ENCODE results near the gene DNAH14.
"Not testable (repeated sequence)": the region's sequence is repeated elsewhere in the genome, so short reads cannot be mapped to it uniquely, and the experiment has no call there.

Gene DNAH14

DNA sequence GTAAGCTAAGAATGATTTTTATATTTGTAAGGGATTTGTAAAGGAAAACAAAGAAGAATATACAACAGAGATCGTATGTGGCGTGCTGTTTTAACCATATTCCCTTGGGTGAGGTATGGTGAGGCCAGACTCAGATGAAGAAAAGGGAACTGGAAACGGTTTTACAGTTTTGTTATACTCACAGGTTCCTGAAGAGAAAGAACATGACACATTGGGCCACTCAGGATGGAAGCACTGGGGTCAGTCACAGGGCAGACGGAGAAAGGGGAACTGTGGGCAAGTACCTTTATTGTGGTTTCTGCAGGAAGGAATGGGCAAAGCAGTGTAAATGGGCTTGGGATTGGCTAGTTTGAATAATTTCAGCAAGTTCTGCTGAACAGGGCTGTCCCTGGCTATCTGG lies 321.0 kb downstream of the DNAH14 start:
- DNase-seq (ENCODE audit: low read depth in 3 of 3, low spot score in 1 of 3) = no peak

DNA sequence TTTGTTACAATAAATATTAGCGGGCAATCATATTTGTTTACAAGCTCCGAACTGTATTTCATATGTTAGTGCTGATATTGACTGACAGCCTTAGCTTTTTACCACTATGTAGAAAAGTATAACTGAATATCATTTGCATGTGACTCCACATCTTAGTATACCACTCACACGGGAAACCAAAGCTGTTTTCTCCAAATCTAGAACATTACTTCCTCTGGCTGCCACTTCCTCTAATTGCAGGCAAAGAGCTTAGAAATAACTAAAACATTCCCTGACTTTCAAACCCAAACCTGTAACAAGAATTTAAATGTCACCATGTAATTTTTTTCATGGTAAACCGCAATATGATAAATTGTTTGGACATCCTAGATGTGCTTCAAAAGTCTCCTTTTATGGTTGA lies 323.7 kb downstream of the DNAH14 start:
- no peak for DNase-seq (ENCODE audit: low read depth in 3 of 3, low spot score in 1 of 3)

DNA sequence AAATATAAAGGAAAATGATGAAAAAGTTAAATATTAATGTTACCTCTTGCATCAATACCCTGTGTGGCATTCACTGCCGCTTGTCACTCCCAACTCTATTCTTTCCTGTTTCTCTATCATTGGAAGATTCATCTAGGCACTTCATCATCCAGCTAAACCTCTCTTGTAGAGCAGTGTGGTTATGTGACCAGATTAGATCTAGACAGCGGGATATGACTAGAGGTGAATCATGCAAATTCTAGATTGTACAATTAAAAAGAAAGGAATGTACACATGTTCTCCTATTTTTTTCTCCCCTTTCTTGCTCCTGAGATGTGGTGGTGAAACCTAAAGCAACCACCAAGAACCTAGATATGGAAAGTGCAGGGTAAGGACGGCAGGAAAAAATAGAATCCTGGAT lies 324.3 kb downstream of the DNAH14 start:
- no peak for DNase-seq (ENCODE audit: low read depth in 3 of 3, low spot score in 1 of 3)

DNA sequence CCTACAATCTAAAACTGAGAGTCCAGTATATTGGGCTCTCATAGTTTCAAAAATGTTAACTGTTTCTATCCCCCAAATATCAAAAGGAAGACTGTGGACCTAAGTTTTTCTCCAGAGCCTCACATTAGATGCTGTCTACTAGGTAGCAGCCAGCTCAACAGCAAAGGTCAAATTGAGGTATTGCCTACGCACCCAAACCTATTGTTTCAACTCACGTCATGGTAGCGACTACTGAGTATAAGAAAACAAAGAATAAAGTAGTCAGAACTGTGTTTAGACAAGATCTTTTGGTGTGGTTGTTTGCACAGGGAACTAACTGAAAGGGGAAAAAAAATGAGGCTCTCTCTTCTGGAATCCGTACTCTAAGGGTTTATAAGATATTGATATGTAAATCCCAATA lies 325.2 kb downstream of the DNAH14 start:
- no peak for DNase-seq (ENCODE audit: low read depth in 3 of 3, low spot score in 1 of 3)

DNA sequence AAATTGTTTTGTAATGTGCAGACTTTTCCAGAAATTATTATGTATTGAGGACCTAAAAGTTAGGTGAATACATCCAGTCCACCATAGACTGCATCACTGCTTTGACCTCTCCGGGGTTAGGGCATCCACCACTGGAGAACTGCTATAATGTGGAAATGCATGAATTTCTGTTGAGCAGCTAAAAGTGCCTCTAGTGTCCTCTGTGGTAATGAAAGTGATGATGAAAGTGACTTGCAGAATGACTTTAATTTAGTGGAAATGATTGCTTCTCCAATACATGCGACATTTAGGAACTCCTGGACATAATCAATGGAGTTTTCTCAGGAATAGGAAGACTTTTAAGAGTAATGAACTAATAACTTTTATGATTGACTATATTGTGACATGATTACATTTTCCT lies 327.6 kb downstream of the DNAH14 start:
- DNase-seq (ENCODE audit: low read depth in 3 of 3, low spot score in 1 of 3) = no peak

DNA sequence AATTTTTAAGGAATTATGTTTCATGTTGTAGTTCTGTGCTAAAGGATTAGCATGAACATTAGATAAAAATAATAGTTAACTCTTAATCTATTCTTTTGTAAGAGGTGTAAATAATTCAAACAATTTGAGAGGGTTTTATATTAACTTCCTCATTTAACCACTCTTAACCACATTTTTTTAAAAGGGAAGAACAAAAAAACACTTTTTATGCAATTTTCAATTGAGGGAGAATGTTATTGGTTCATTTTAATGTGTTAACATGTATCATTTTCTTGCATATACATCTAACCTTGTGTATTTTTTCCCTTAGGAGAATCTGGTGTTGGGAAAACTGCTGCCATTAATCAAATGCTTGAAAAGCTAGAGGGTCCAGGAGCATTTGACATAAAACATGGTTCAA lies 329.3 kb downstream of the DNAH14 start:
- no peak for DNase-seq (ENCODE audit: low read depth in 3 of 3, low spot score in 1 of 3)

DNA sequence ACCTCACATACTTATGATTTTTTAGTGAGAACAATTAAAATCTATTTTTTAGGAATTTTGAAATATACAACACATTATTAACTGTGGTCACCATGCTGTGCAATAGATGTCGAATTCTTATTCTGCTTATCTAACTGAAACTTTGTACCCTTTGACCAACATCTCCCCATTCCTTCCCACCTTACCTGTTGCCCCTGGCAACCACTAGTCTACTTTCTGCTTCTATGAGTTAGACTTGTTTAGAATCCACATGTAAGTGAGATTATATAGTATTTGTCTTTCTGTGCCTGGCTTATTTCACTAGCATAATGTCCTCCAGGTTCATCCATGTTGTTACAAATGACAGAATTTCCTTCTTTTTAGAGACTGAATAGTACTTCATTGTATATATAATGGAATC lies 330.1 kb downstream of the DNAH14 start:
- no peak for DNase-seq (ENCODE audit: low read depth in 3 of 3, low spot score in 1 of 3)

DNA sequence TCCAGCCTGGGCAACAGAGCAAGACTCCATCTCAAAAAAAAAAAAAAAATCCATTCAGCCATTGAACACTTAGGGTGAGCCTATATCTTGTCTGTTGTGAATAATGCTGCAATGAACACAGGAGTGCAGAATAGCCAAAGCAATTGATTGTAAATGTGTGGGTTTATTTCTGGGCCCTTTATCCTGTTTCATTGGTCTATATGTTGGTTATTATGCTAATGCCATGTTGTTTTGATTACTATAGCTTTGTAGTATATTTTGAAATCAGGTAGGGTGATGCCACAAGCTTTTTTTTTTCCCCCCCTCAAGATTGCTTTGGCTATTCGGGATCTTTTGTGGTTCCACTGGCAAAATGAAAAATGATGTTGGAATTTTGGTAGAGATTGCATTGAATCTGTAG lies 330.8 kb downstream of the DNAH14 start:
- DNase-seq (ENCODE audit: low read depth in 3 of 3, low spot score in 1 of 3) = no peak

DNA sequence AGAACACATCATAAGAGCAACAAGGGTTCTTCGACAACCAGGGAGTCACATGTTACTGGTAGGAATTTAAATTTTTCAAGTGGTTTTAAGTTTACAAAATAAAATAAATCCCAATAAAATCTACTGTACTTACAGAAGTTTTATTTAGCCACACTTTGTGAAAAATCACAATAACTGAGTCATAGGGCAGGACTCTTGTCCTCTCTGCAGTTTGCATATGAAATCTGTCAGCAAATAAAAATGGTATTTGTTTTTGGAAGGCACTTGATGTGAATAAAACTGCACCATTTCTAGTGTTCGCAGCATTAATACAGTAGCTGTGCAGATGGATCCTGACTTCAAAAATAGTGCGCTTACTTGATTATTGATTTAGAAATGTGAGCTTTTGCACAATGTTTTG lies 348.0 kb downstream of the DNAH14 start:
- DNase-seq (ENCODE audit: low read depth in 3 of 3, low spot score in 1 of 3) = no peak

DNA sequence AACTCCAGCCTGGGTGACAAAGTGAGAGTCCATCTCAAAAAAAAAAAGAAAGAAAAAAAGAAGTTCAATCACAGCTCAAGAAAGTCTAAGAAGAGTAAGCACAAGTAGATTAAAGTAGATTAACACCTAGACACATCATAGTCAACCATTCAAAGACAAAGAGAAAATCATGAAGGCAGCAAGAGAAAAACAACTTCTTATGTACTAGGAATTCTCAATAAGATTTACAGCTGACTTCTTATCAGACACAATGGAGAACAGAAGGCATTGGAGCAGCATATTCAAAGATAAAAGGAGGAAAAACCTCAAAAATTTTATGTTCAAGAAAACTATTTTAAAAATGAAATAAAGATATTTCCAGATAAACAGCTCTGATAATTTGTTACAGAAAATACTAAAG lies 351.1 kb downstream of the DNAH14 start:
- no peak for DNase-seq (ENCODE audit: low read depth in 3 of 3, low spot score in 1 of 3)

DNA sequence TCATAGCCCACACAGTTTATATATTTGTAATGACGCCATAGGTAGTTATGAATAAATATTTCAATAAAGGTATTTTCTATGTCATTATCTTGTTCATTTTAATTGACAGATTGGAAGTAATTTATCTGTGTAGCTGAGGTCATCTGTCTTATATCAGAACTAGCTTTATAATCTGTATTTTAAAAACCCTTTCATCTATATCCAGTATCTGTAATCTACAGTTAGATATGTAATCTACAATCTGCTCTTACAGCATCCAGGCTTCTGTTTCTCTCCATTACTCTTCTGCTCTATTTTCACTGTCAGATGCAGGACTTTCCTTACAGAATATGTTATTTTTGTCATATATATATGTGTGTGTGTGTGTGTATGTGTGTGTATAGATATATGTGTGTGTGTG lies 360.8 kb downstream of the DNAH14 start:
- DNase-seq (ENCODE audit: low read depth in 3 of 3, low spot score in 1 of 3) = no peak

DNA sequence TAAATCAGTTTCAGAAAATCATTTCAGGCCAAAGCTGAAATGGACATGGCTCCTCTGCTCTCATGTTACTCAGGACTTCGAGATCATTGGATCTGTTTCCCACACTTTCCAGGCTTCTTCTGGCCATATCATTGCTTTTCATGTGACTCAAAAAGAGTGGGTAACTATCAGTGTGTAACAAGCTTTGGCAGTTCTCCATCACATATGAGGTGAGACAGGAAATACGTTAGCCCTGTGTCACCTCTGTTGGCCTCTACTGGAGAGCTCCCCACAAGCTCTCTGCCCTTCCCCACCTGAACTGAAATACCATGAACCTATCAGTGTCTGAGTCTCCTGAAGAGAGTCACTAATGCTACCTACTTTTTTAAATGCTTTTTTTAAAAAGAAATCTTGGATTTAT lies 370.1 kb downstream of the DNAH14 start:
- DNase-seq (ENCODE audit: low read depth in 3 of 3, low spot score in 1 of 3) = no peak

DNA sequence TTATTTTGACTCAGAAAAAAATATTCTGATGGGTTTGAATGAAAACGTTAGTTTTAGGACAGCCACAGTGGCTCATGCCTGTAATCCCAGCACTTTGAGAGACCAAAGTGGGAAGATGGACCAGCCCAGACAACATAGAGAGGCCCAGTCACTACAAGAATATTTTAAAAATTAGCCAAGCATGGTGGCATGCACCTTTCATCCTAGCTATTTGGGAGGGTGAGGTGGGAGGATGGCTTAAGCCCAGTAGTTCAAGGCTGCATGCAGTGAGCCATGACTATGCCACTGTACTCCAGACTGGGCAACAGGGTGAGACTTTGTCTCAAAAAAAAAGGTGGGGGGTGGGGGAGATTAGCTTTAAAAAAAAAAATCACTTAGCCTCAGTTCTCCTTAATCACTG lies 370.9 kb downstream of the DNAH14 start:
- DNase-seq (ENCODE audit: low read depth in 3 of 3, low spot score in 1 of 3) = no peak

DNA sequence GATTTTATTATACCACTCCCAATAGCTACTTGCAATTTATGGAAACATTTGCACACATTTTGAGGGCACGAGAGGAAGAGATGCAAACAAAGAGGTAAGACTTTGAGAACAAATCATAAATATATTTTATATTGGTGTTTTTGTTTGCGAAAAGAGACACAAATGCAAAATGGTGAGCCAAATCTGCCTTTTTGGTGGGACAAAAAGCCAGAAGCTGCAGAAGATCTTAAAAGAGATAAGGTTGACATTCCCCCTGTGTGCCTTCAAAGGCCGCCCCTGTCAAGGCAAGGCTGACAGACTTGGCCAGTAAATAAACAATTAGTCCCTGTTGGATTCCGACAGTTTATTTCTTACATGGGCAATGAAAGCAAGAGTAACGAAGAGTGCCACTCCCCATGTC lies 375.5 kb downstream of the DNAH14 start:
- no peak for DNase-seq (ENCODE audit: low read depth in 3 of 3, low spot score in 1 of 3)

DNA sequence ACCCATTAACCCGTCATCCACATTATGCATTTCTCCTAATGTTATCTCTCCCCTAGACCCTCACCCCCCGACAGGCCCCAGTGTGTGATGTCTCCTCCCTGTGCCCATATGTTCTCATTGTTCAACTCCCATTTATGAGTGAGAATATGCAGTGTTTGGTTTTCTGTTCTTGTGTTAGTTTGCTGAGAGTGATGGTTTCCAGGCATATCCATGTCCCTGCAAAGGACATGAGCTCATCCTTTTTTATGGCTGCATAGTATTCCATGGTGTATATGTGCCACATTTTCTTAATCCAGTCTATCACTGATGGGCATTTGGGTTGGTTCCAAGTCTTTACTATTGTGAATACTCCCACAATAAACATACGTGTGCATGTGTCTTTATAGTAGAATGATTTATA lies 381.1 kb downstream of the DNAH14 start:
- DNase-seq (ENCODE audit: low read depth in 3 of 3, low spot score in 1 of 3) = not testable (repeated sequence)

DNA sequence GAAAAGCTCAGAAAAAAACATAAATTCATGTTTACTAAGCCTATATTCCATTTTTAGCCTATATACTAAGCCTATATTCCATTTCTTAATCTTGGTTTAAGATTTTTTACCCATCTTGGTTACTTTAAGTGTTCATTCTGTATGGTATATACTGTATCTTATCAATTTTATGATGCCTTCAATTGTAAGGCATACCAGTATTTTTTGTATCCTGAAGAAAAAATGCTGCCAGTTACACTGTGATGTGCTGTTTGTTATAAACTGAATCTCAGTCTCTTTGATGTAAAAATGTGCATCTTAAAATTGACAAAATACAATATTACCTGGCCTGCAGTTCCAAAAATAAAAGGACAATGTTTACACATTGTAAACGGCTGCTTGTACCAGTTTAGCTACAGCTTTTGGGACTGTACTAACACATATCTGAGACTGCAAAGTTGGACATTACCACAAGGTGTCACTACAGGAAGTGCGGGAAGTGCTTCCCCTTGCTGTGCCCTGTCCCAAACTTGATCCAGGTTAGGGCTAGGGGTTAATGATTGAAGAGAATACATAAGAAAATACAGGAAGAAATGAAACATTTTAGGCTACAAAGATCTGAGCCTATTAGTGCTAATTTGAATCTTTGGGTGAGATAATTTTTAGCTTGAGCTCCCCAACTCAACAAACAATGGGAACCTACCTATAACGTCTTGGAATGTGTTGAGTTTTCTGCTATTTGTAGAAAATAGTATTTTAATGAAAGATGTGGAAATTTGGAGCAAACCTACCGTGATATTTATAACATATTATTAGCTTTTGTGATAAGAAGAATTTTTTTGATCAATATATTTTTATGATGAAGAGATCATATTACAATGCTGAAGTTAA lies 389.5 kb downstream of the DNAH14 start:
- DNase-seq (ENCODE audit: low read depth in 3 of 3, low spot score in 1 of 3) = no peak

DNA sequence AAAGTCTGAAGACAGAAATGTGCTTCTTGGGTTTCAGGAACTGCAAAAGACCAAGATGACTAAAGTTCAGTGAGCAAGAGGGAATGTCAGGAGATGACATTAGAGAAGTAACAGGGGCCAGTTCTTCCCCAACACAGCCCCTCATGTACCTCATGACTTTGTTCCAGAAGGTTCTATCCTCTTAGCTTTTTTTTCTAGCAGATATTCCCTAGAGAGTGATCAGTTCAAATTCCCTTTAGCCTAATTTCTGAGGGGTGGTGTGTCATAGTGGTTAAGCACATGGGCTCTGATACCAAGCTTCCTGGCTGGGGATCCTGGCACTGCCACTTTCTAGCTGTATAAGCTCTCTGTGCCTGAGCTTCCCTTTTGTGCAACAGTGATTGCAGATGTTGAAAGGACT lies 390.4 kb downstream of the DNAH14 start:
- no peak for DNase-seq (ENCODE audit: low read depth in 3 of 3, low spot score in 1 of 3)

DNA sequence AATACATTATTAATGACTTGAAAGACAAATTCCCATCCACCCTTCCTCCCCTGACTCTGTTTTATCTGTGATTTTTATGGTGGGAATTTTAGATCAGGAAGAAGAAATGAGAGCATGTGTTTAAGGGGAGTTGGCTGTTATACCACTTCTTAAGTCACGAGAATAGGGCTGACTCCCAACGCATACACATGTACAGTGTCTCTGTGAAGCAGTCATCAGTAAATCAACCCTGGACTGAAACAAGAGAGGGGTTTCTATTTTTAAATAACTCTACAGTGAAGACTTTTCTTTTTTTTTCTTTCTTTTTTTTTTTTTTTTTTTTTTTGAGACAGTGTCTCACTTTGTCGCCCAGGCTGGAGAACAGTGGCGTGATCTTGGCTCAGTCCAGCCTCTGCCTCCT lies 392.3 kb downstream of the DNAH14 start:
- no peak for DNase-seq (ENCODE audit: low read depth in 3 of 3, low spot score in 1 of 3)

DNA sequence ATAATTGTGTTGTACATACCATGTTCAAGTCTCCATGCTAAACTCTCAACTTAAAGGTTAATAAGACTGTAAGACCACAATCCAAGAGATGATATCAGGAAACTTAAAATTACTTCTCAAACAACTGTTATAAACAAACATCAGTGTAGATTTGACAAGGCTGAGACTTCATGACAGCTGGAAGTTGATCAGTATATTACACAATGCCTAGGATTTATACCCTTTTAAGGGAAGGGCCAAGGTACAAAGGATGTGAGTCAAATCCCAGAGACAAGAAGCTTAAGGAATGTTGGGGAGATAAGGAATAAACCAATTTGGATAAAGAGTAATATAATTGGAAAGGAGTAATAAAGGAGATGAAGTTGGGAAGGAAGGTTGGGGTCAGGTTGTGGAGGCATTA lies 399.6 kb downstream of the DNAH14 start:
- no peak for DNase-seq (ENCODE audit: low read depth in 3 of 3, low spot score in 1 of 3)

DNA sequence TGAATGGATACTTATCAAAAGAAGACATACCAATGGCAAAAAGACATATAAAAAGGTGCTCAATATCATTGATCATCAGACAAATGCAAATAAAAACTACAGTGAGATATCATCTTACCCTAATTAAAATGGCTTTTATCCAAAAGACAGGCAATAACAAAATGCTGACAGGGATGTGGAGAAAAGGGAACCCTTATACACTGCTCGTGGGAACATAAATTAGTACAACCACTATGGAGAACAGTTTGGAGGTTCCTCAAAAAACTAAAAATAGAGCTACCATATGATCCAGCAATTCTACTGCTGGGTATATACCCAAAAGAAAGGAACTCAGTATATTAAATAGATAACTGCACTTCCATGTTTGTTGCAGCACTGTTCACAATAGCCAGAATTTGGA lies 400.5 kb downstream of the DNAH14 start:
- not testable (repeated sequence) for DNase-seq (ENCODE audit: low read depth in 3 of 3, low spot score in 1 of 3)

DNA sequence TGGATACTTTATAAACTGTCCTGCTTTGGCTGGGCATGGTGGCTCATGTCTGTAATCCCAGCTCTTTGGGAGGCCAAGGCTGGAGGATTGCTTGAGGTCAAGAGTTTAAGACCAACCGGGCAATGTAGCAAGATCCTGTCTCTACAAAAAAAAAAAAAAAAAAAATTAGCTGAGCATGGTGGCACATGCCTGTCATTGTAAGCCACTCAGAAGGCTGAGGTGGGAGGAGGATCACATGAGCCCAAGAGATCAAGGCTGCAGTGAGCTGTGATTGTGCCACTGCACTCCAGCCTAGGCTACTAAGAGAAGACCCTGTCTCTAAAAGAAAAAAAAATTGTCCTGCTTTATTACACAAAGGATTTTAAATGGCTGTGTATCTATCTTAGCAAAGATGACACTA lies 403.2 kb downstream of the DNAH14 start:
- no peak for DNase-seq (ENCODE audit: low read depth in 3 of 3, low spot score in 1 of 3)

DNA sequence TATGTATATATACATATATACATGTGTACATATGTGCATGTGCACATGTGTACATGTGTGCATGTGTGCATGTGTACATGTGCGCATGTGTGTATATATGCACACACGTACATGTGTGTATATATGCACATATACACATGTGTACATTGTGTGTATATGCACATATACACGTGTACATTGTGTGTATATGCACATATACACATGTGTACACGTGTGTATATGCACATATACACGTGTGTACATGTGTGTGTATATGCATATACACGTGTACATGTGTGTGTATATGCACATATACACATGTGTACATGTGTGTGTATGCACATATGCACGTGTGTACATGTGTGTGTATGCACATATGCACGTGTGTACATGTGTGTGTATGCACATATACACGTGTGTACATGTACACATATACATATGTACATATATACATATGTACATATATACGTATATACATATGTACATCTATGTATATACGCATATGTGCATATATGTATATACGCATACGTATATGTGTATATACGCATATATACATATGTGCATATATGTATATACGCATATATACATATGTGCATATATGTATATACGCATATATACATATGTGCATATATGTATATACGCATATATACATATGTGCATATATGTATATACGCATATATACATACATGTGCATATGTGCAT lies 405.8 kb downstream of the DNAH14 start:
- not testable (repeated sequence) for DNase-seq (ENCODE audit: low read depth in 3 of 3, low spot score in 1 of 3)

DNA sequence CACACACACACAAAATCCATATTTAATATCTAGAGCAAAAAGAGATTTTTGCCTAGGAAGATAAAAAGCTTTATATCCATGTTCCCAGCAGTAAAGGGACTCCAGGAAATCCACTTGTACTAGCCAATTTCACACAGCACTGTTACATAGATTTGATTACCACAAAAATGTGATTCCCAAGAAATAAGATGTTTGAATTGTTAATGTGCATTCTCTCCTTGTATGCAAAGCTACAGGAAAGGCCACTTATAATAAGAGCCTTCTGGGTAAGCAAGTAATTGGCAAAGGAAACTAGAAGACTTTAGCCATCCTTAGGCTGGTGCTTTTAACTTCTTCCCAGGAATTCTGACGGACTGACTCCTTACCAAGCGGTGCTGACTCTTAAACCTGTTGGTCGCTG lies 409.1 kb downstream of the DNAH14 start:
- no peak for DNase-seq (ENCODE audit: low read depth in 3 of 3, low spot score in 1 of 3)

All from stimulated activated CD4-positive, alpha-beta T cell treated with anti-CD3 and anti-CD28 coated beads, TNF-alpha, amount 100 ng/mL, for 1 hour (primary cell).